HFFc6 (cell line): Measurements from ENCODE around the gene ZBTB16. TPM values are rescaled to one million over a fixed set of nuclear protein-coding genes. Genes with fewer than 3 reads are reported as not detected.
A peak's percentile ranks its signal among the peaks of the same experiment; 100 is the strongest.

Experiments used
- DNase-seq: peaks from one replicate; pipeline ENCODE4 v3.0.0-alpha.2; 2018
- H3K27ac Mint-ChIP-seq: 2 replicates; pipeline ENCODE4 v1.8.0; 2020; ENCODE audit warnings: mild to moderate bottlenecking, mixed read lengths
- H3K27me3 Mint-ChIP-seq: 2 replicates; pipeline ENCODE4 v1.8.0; 2021; ENCODE audit warnings: mild to moderate bottlenecking, moderate library complexity, mixed read lengths; ENCODE audit not compliant: insufficient read depth
- H3K36me3 Mint-ChIP-seq: 2 replicates; pipeline ENCODE4 v1.8.0; 2021; ENCODE audit warnings: low read depth, mixed read lengths
- H3K4me1 Mint-ChIP-seq: 2 replicates; pipeline ENCODE4 v1.8.0; 2020; ENCODE audit warnings: low read depth, mixed read lengths
- H3K4me3 Mint-ChIP-seq: 2 replicates; pipeline ENCODE4 v1.8.0; 2020; ENCODE audit warnings: mild to moderate bottlenecking, moderate library complexity, mixed read lengths
- H3K9me3 Mint-ChIP-seq: 2 replicates; pipeline ENCODE4 v1.8.0; 2020; ENCODE audit warnings: mild to moderate bottlenecking, mixed read lengths
- total RNA-seq, 6 experiments: library from RNA; stranded (reverse); fragmentation: NEBNext Ultra II Directional; extraction: Animal tissue kit (Norgen Biotek cat#: 25700); gene quantifications; 2 replicates in 1 of 6; 3 replicates in 5 of 6; pipeline ENCODE4 v1.2.3, GENCODE V29; 2021
- TF ChIP-seq, protein P1 (sequence below): fragments of 200-600 bp; sonication (generic); IDR thresholded peaks from 2 replicates; pipeline ENCODE4 v1.5.0; 2021; ENCODE audit warnings: antibody characterized with exemption, mild to moderate bottlenecking

Gene ZBTB16
- total RNA-seq, 6 experiments from 2014 or later: not detected

DNA sequence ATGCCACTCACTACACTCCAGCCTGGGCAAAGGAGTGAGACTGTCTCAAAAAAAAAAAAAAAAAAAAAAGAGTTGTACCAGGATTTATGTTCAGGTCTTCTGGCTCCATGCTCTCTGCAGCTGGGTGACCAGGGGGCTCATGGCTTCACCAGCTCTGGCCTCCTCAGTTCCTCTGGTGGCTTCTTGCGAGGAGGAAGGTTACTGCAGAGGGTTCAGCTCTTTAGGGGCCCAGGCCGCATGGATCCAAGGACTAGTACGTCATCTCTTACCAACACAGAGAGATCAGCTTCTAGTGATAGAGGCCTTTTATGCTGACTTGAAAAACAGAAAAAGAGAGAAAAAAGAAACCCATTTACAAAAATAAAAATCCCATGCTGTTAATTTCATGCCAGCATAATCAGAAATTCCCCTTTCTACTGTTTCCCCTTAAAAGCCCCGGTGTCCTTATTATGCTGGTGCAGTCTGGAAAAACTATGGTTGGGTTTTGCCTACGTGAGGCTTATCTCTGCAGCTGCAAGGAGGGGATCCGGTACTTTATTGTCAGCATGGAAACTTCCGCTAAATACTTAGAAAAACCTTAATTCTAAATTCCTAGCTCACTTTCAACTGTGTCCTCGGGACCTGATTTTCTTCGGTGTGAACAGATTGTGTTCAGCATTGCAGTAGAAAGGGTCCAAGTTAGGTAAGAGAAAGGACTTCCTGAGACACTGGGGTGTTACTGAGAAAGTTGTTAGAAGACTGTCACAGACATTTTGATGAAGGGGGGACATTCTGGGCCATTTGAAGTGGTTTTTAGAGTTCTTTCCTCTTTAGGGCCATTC, 13.7 kb downstream of the ZBTB16 start:
- Mint-ChIP-seq H3K27ac (no peak overlapping the region), H3K4me3 (no peak overlapping the region), H3K36me3 (no peaks in the 10 kb centered on the region), H3K27me3 (peaks cover 55% of the 10 kb centered on the region), H3K9me3 (no peaks in the 10 kb centered on the region), H3K4me1 (peaks cover 7% of the 10 kb centered on the region; the same call in 1 of the 2 replicates)
- TF ChIP-seq, protein P1, sequence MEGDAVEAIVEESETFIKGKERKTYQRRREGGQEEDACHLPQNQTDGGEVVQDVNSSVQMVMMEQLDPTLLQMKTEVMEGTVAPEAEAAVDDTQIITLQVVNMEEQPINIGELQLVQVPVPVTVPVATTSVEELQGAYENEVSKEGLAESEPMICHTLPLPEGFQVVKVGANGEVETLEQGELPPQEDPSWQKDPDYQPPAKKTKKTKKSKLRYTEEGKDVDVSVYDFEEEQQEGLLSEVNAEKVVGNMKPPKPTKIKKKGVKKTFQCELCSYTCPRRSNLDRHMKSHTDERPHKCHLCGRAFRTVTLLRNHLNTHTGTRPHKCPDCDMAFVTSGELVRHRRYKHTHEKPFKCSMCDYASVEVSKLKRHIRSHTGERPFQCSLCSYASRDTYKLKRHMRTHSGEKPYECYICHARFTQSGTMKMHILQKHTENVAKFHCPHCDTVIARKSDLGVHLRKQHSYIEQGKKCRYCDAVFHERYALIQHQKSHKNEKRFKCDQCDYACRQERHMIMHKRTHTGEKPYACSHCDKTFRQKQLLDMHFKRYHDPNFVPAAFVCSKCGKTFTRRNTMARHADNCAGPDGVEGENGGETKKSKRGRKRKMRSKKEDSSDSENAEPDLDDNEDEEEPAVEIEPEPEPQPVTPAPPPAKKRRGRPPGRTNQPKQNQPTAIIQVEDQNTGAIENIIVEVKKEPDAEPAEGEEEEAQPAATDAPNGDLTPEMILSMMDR: no peak
- DNase-seq: no peak

DNA sequence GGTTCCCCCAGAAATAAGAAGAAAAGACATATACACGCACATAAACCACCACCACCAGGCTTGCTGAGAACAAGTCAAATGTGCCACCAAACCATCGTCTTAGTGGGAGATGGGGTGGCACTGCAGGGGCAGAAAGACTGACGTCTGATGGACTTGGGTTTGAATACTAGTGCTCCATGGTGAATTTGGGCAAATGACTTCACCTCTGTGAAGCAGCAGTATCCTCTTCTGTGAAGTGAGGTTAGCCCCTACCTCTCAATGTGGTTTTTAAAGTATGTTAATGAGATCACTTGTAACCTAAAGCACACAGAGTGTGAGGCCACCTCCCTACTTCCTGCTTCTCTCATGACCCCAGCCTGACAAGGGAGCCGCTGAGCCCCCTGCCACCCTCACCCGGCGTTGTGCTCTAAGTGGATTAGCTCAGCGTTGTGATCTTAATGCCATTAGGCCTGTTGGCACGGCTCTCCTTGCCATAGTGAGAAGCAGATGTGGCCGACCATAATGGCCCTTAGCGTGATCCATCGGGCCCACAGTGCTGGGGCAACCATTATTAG, 14.4 kb downstream of the ZBTB16 start:
- peaks cover 7% of the 10 kb centered on the region; the same call in 1 of the 2 replicates for H3K4me1 Mint-ChIP-seq
- no peaks in the 10 kb centered on the region for H3K36me3 Mint-ChIP-seq

DNA sequence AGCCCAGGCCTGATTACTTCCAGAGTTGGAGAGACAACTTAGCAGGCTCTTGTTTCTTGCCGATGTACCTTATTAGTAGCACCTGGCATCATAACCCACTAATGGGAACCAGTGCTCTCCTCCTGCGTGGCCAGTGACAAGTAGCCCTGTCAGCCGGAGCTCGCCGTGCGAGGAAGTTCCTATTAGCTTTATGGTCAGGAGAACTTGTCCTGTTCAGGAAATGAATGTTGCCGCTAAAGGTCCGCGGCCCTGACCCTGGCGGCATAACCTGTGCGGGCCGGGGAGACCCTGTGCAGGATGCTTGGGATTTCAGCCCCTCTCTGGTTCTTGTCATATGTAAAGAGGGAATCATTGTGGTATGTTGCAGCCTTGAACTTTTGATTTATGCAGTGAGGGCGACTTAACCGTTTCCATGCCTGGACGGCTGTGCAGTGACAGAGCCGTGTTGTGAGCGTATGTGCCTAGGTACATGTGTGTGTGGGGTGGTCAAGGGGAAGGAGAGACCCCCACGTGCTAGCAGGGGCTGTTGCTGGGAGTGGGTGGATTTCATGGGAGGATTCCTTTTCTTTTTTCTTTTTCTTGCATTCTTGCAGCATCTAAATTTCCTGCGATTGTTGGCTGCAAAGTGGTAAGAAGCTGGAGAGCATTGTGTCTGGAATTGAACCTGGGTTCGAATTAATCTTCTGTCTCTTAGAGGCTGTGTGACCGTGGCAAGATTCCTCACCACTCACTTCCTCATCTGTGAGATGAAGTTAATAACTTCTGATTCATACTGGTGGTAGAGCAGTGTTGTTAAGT, 15.2 kb downstream of the ZBTB16 start:
- no peaks in the 10 kb centered on the region for H3K9me3 Mint-ChIP-seq
- TF ChIP-seq, protein P1: no peak
- no peaks in the 10 kb centered on the region for H3K36me3 Mint-ChIP-seq
- peaks cover 58% of the 10 kb centered on the region for H3K27me3 Mint-ChIP-seq
- H3K4me1 Mint-ChIP-seq: peaks cover 7% of the 10 kb centered on the region; the same call in 1 of the 2 replicates
- H3K4me3 Mint-ChIP-seq: no peak overlapping the region
- H3K27ac Mint-ChIP-seq: no peak overlapping the region
- no peak for DNase-seq

More for the DNA sequence above, 14.4 kb downstream of the ZBTB16 start:
- no peak for DNase-seq
- no peak overlapping the region for H3K27ac Mint-ChIP-seq
- peaks cover 58% of the 10 kb centered on the region for H3K27me3 Mint-ChIP-seq
- TF ChIP-seq, protein P1: no peak
- H3K9me3 Mint-ChIP-seq: no peaks in the 10 kb centered on the region
- no peak overlapping the region for H3K4me3 Mint-ChIP-seq

DNA sequence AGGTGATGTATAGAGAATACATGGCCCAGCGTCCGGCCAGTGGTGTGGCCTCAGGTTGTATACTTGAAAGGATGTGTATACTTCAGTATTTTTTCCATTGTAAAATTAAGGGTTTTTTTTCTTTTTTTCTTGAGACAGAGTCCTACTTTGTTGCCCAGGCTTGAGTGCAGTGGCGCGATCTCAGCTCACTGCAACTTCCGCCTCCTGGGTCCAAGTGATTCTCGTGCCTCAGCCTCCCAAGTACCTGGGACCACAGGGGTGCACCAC, 15.8 kb downstream of the ZBTB16 start:
- H3K4me3 Mint-ChIP-seq: no peak overlapping the region
- no peak for DNase-seq
- no peak overlapping the region for H3K27ac Mint-ChIP-seq
- peaks cover 63% of the 10 kb centered on the region for H3K27me3 Mint-ChIP-seq
- no peaks in the 10 kb centered on the region for H3K36me3 Mint-ChIP-seq
- TF ChIP-seq, protein P1: no peak
- peaks cover 7% of the 10 kb centered on the region; the same call in 1 of the 2 replicates for H3K4me1 Mint-ChIP-seq
- no peaks in the 10 kb centered on the region for H3K9me3 Mint-ChIP-seq

DNA sequence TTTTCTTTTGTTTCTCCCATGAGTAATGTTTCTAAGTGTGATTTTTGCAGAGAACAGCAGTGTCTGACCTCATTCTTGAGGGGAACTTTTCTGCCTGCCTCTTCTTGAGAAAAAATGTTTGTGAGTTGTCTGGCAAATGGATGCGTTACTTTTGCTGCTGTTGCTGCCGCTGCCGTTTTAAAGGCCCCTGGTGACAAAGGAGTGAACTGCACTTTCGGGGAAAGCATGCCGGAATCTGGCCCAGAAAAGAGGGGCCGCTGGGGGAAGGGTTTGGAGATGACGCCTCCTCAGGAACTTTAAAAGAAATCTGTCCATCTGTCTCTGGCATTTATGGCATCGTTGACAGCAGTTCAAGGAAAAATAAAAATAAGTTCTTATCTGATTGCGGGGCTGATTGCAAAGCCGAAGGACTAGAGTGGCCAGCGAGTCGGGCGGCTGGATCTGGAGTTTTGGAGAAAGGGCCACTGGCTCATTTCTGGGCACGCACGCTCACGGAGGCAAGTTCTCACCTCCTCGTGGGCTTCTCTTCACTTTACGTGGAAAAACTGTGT, 16.5 kb downstream of the ZBTB16 start:
- peak; percentile 60 for DNase-seq
- no peaks in the 10 kb centered on the region for H3K36me3 Mint-ChIP-seq
- peak overlapping the region; percentile 16; the same call in 1 of the 2 replicates for H3K4me3 Mint-ChIP-seq
- peaks cover 7% of the 10 kb centered on the region; the same call in 1 of the 2 replicates for H3K4me1 Mint-ChIP-seq
- H3K27me3 Mint-ChIP-seq: peaks cover 63% of the 10 kb centered on the region
- H3K27ac Mint-ChIP-seq: no peak overlapping the region
- TF ChIP-seq, protein P1: peak; percentile 79
- H3K9me3 Mint-ChIP-seq: no peaks in the 10 kb centered on the region
